H9 (cell line): ENCODE data around the gene AURKA. TPM values are rescaled to one million over a fixed set of nuclear protein-coding genes. Genes with fewer than 3 reads are reported as not detected.

Experiments
- DNase-seq: peaks from one replicate; pipeline ENCODE4 v3.0.0-alpha.2; 2017
- H2AFZ ChIP-seq: one replicate; pipeline ENCODE4 v1.6.1; 2013; ENCODE audit warnings: mild to moderate bottlenecking, low read length, control low read depth, moderate library complexity
- H2AK5ac ChIP-seq: 2 replicates; pipeline ENCODE4 v1.6.1; 2013; ENCODE audit warnings: low read length, control low read depth, mixed read lengths; ENCODE audit not compliant: insufficient read length
- H2BK120ac ChIP-seq: one replicate; pipeline ENCODE4 v1.6.1; 2013; ENCODE audit warnings: low read depth, mild to moderate bottlenecking, low read length, control low read depth, inconsistent platforms; ENCODE audit not compliant: poor library complexity, severe bottlenecking
- H2BK12ac ChIP-seq: 2 replicates; pipeline ENCODE4 v1.6.1; 2013; ENCODE audit warnings: low read length, control low read depth, mixed read lengths, low read depth; ENCODE audit not compliant: insufficient read length
- H2BK15ac ChIP-seq: 2 replicates; pipeline ENCODE4 v1.6.1; 2013; ENCODE audit warnings: low read depth, low read length, control low read depth
- H2BK20ac ChIP-seq: one replicate; pipeline ENCODE4 v1.6.1; 2013; ENCODE audit warnings: low read depth, mild to moderate bottlenecking, low read length, control low read depth, inconsistent platforms; ENCODE audit not compliant: poor library complexity, severe bottlenecking
- H2BK5ac ChIP-seq: 2 replicates; pipeline ENCODE4 v1.6.1; 2013; ENCODE audit warnings: low read length, control low read depth, mixed read lengths; ENCODE audit not compliant: insufficient read length
- H3K14ac ChIP-seq: 2 replicates; pipeline ENCODE4 v1.6.1; 2013; ENCODE audit warnings: low read length, control low read depth; ENCODE audit not compliant: insufficient read depth
- H3K18ac ChIP-seq: 2 replicates; pipeline ENCODE4 v1.6.1; 2013; ENCODE audit warnings: low read depth, mild to moderate bottlenecking, mixed read lengths, low read length, control low read depth; ENCODE audit not compliant: insufficient read length
- H3K23ac ChIP-seq: 2 replicates; pipeline ENCODE4 v1.6.1; 2013; ENCODE audit warnings: low read length, control low read depth, mixed read lengths, low read depth; ENCODE audit not compliant: insufficient read length
- H3K23me2 ChIP-seq: 2 replicates; pipeline ENCODE4 v1.6.1; 2013; ENCODE audit warnings: low read depth, mild to moderate bottlenecking, mixed read lengths, low read length, control low read depth; ENCODE audit not compliant: insufficient read length, poor library complexity, severe bottlenecking
- H3K27ac ChIP-seq: 2 replicates; pipeline ENCODE4 v1.5.1; 2013; ENCODE audit warnings: low read length, control low read depth, mixed read lengths, low read depth; ENCODE audit not compliant: insufficient read length
- H3K27me3 ChIP-seq: 2 replicates; pipeline ENCODE4 v1.6.1; 2013; ENCODE audit warnings: low read length, control low read depth, inconsistent platforms; ENCODE audit not compliant: insufficient read depth
- H3K4ac ChIP-seq: 2 replicates; pipeline ENCODE4 v1.6.1; 2013; ENCODE audit warnings: low read depth, mild to moderate bottlenecking, control low read depth, inconsistent platforms, low read length, moderate library complexity
- H3K4me1 ChIP-seq: 2 replicates; pipeline ENCODE4 v1.6.1; 2013; ENCODE audit warnings: low read length, control low read depth, inconsistent platforms; ENCODE audit not compliant: insufficient read depth
- H3K4me2 ChIP-seq: 2 replicates; pipeline ENCODE4 v1.6.1; 2013; ENCODE audit warnings: low read length, control low read depth, mixed read lengths; ENCODE audit not compliant: insufficient read length, insufficient read depth
- H3K56ac ChIP-seq: 2 replicates; pipeline ENCODE4 v1.6.1; 2013; ENCODE audit warnings: low read depth, mild to moderate bottlenecking, mixed read lengths, low read length, control low read depth; ENCODE audit not compliant: insufficient read length
- H3K79me1 ChIP-seq: 2 replicates; pipeline ENCODE4 v1.6.1; 2013; ENCODE audit warnings: low read depth, mild to moderate bottlenecking, moderate library complexity, low read length, control low read depth, inconsistent platforms; ENCODE audit not compliant: insufficient read depth, poor library complexity, severe bottlenecking
- H3K79me2 ChIP-seq: 2 replicates; pipeline ENCODE4 v1.6.1; 2013; ENCODE audit warnings: low read length, control low read depth, inconsistent platforms; ENCODE audit not compliant: insufficient read depth
- H3K9ac ChIP-seq: 2 replicates; pipeline ENCODE4 v1.6.1; 2013; ENCODE audit warnings: low read length, control low read depth, mixed read lengths; ENCODE audit not compliant: insufficient read length; ENCODE audit errors: extremely low read depth
- H3K9me3 ChIP-seq: one replicate; pipeline ENCODE4 v1.6.1; 2013; ENCODE audit warnings: low read depth, low read length, inconsistent platforms; ENCODE audit not compliant: control insufficient read depth
- H3T11ph ChIP-seq: one replicate; pipeline ENCODE4 v1.6.1; 2013; ENCODE audit warnings: mild to moderate bottlenecking, low read length, control low read depth, inconsistent platforms
- H4K20me1 ChIP-seq: one replicate; pipeline ENCODE4 v1.6.1; 2013; ENCODE audit not compliant: control insufficient read depth, insufficient read length, insufficient read depth
- H4K5ac ChIP-seq: 2 replicates; pipeline ENCODE4 v1.6.1; 2013; ENCODE audit warnings: low read depth, mild to moderate bottlenecking, mixed read lengths, low read length, control low read depth; ENCODE audit not compliant: insufficient read length
- H4K8ac ChIP-seq: replicated peaks from 2 replicates; pipeline ENCODE4 v1.6.1; 2013; ENCODE audit warnings: low read length, control low read depth, mixed read lengths, low read depth; ENCODE audit not compliant: insufficient read length
- H4K91ac ChIP-seq: 2 replicates; pipeline ENCODE4 v1.6.1; 2013; ENCODE audit warnings: low read depth, mild to moderate bottlenecking, moderate library complexity, mixed read lengths, low read length, control low read depth; ENCODE audit not compliant: insufficient read length
- H3K27ac Mint-ChIP-seq, 3 experiments: 2 replicates in 2 of 3; 3 replicates in 1 of 3; pipeline ENCODE4 v1.8.0; 2020 to 2021; ENCODE audit warnings: mixed read lengths in 3 of 3, mild to moderate bottlenecking in 1 of 3, moderate library complexity in 1 of 3
- H3K27me3 Mint-ChIP-seq: 2 replicates; pipeline ENCODE4 v1.8.0; 2021; ENCODE audit warnings: low read depth, mild to moderate bottlenecking, moderate library complexity, mixed read lengths
- H3K36me3 Mint-ChIP-seq, 3 experiments: 2 replicates in 2 of 3; 3 replicates in 1 of 3; pipeline ENCODE4 v1.8.0; 2020 to 2021; ENCODE audit warnings: low read depth in 3 of 3, mixed read lengths in 3 of 3; ENCODE audit not compliant: insufficient read depth in 1 of 3
- H3K4me1 Mint-ChIP-seq, 2 experiments: 2 replicates each; pipeline ENCODE4 v1.8.0; 2020; ENCODE audit warnings: mixed read lengths in 2 of 2
- H3K4me3 Mint-ChIP-seq, 2 experiments: 2 replicates in 1 of 2; 3 replicates in 1 of 2; pipeline ENCODE4 v1.8.0; 2020 to 2021; ENCODE audit warnings: mild to moderate bottlenecking in 2 of 2, mixed read lengths in 2 of 2, moderate library complexity in 1 of 2
- H3K9me3 Mint-ChIP-seq, 2 experiments: 2 replicates in 1 of 2; 3 replicates in 1 of 2; pipeline ENCODE4 v1.8.0; 2020; ENCODE audit warnings: mild to moderate bottlenecking in 2 of 2, mixed read lengths in 2 of 2, moderate library complexity in 1 of 2
- WGBS: extraction: QIAGEN DNeasy Blood & Tissue Kit; methylation state at CpG from one replicate; pipeline ENCODE4 v1.1.7; 2013; ENCODE audit warnings: missing lambda C conversion rate, low lambda C conversion rate, mixed read lengths; ENCODE audit not compliant: insufficient read length; ENCODE audit errors: extremely low coverage; 5-methylcytosine and 5-hydroxymethylcytosine counted together
- total RNA-seq: library from RNA; stranded (reverse); gene quantifications from 2 replicates; pipeline ENCODE4 v1.2.1, GENCODE V29; 2021
- TF ChIP-seq, protein P1 (sequence below): fragments of 200-600 bp; sonication (generic); conservative IDR thresholded peaks from 3 replicates; pipeline ENCODE4 v1.8.0; 2021; ENCODE audit warnings: antibody characterized with exemption, mild to moderate bottlenecking

AURKA gene
- total RNA-seq, 1 experiment from 2014 or later, result 86.8 TPM

DNA sequence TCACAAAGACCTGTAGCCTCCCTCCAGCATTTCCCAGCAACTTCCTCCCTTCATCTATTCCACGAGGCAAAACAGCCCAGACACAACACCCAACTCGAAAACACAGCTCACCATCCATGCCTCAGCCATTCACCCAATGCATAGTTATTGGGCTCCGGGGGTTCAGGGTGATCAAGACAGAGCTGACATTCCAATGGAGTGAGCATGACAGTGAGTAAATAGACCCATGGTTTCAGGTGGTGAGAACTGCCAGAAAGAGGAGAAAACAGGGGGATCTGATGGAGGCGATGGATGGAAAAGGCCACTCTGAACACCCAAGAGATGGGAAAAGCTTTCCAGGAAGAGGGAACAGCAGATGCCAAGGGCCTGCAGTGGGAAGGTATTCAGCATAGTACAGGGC, 25.9 kb upstream of the AURKA start:
- H2BK12ac ChIP-seq, result no peak overlapping the region
- no peak overlapping the region for H4K8ac ChIP-seq
- H3K23me2 ChIP-seq, result no peaks in the 10 kb centered on the region
- H2AFZ ChIP-seq, result no peak overlapping the region
- WGBS, result no CpG with 5 or more reads among the region's 4 CpGs
- H3K36me3 Mint-ChIP-seq, result no peaks in the 10 kb centered on the region
- no peak overlapping the region for H2BK120ac ChIP-seq
- no peaks in the 10 kb centered on the region for H3K9me3 Mint-ChIP-seq
- no peak overlapping the region for H3K27ac ChIP-seq
- H4K20me1 ChIP-seq, result no peaks in the 10 kb centered on the region
- no peaks in the 10 kb centered on the region for H3K9me3 ChIP-seq
- H4K91ac ChIP-seq, result no peak overlapping the region
- no peaks in the 10 kb centered on the region; the same call in 1 of the 2 replicates for H3K27me3 ChIP-seq
- TF ChIP-seq, protein P1, sequence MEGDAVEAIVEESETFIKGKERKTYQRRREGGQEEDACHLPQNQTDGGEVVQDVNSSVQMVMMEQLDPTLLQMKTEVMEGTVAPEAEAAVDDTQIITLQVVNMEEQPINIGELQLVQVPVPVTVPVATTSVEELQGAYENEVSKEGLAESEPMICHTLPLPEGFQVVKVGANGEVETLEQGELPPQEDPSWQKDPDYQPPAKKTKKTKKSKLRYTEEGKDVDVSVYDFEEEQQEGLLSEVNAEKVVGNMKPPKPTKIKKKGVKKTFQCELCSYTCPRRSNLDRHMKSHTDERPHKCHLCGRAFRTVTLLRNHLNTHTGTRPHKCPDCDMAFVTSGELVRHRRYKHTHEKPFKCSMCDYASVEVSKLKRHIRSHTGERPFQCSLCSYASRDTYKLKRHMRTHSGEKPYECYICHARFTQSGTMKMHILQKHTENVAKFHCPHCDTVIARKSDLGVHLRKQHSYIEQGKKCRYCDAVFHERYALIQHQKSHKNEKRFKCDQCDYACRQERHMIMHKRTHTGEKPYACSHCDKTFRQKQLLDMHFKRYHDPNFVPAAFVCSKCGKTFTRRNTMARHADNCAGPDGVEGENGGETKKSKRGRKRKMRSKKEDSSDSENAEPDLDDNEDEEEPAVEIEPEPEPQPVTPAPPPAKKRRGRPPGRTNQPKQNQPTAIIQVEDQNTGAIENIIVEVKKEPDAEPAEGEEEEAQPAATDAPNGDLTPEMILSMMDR, result no peak
- peaks cover 44% of the 10 kb centered on the region for H3K27me3 Mint-ChIP-seq
- H4K5ac ChIP-seq, result no peak overlapping the region
- peaks cover 7 to 9% of the 10 kb centered on the region in 2 experiments for H3K4me1 Mint-ChIP-seq
- H3K27ac Mint-ChIP-seq, result no peak overlapping the region
- H3K9ac ChIP-seq, result no peak overlapping the region
- H3K79me1 ChIP-seq, result no peaks in the 10 kb centered on the region
- H3K4me1 ChIP-seq, result no peaks in the 10 kb centered on the region; the same call in 1 of the 2 replicates
- H2AK5ac ChIP-seq, result no peak overlapping the region
- H3K23ac ChIP-seq, result no peak overlapping the region
- no peak overlapping the region for H3K4ac ChIP-seq
- H2BK15ac ChIP-seq, result no peak overlapping the region
- no peaks in the 10 kb centered on the region for H3K79me2 ChIP-seq
- no peak overlapping the region for H3K14ac ChIP-seq
- no peak overlapping the region for H3K18ac ChIP-seq
- no peak overlapping the region for H2BK20ac ChIP-seq
- H3K4me3 Mint-ChIP-seq, result no peak overlapping the region
- H2BK5ac ChIP-seq, result no peak overlapping the region
- no peak overlapping the region for H3K56ac ChIP-seq
- DNase-seq, result no peak
- no peak overlapping the region for H3K4me2 ChIP-seq
- H3T11ph ChIP-seq, result no peak overlapping the region
